HUDEP-2 (cell line): ENCODE results near the gene NCKAP1.
"Not testable (repeated sequence)": the region's sequence is repeated elsewhere in the genome, so short reads cannot be mapped to it uniquely, and the experiment has no call there.

Experiments
- DNase-seq, 76 experiments: peaks; one replicate each; lab custom pipeline; 2025; ENCODE audit not compliant: unreplicated experiment in 76 of 76; lab: John Stamatoyannopoulos, UW

Gene NCKAP1

DNA sequence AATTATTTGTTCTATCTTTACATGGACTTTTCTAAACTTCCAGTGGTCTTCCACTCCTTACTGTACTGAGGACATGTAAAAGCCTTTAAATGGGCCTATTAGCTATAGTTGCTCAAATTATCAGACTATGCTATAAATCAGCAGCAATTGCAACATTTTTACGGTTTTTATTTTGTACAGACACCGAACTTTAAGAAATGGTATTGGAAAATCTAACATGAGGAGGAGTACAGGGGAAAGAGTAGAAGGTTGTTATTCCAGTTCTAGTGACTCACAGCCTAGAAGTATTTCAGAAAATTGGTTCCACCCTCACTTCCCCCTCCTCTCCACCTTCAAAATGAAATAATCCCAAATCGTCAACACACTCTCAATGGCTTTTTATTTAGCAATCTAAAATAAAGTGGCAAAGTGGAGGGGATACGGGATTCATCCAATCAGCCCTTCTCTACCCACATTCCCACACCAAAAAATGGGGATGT, 1.1 kb downstream of the NCKAP1 start:
- DNase-seq, result peak in 1 of 76 experiments; percentile 18

GRCh38 chr2:183035954-183036669, 2.1 kb downstream of the NCKAP1 start:
- peak in 4 of 76 experiments; percentile 5 to 50 (median 22) for DNase-seq

DNA sequence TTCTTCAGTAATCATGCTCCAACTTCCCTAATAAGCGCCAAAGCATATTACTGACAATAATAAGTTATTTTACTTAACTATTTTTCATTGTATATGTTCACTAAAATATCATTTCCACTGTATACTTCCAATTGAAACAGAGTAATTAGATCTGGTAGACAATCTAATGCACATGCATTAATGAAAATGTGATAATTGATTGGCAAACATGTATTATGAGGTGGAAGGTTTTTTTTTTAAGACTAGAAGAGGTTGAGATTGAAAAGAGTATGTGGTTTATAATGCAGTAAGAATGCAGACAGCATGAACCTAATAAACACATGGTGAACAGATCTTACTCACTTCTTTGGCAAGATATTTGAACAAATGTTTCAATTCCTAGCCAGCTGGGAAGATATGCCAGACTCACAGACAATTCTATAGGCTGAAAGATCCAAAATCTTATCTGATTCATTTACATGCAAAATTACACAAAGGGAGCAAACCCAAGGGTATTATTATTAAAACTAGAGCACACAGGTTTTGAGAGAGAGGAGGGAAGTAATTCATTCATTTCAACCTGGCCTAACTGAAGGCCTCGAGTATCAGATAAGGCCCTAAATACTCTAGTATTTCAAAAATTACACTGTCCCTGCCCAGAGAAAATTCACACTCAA, 2.8 kb downstream of the NCKAP1 start:
- DNase-seq, result peak in 4 of 76 experiments; percentile 10 to 54 (median 35)

GRCh38 chr2:183034806-183035205, 3.5 kb downstream of the NCKAP1 start:
- DNase-seq, result no peak

- DNase-seq, result no peak
Measured at GRCh38 chr2:183033951-183034350, 4.3 kb downstream of the NCKAP1 start.

- no peak for DNase-seq
Measured at GRCh38 chr2:183031911-183032794, 6.1 kb downstream of the NCKAP1 start.

DNA sequence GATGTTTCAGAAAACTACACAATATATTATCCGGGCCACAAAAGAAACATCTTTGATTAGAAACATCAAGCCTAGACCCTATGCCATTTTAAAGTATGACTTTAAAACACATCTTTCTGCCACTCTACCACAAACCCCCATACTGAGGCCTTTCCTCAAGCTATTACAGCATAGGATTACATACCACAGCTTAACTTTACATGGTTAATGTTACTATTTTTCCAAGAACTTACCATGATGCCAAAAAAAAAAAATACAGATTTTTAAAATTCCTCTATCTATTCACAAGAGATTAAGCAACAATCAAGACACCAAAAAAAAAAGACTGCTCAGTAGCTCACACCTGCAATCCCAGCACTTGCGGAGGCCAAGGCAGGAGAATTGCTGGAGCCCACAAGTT, 9.0 kb downstream of the NCKAP1 start:
- no peak for DNase-seq

DNA sequence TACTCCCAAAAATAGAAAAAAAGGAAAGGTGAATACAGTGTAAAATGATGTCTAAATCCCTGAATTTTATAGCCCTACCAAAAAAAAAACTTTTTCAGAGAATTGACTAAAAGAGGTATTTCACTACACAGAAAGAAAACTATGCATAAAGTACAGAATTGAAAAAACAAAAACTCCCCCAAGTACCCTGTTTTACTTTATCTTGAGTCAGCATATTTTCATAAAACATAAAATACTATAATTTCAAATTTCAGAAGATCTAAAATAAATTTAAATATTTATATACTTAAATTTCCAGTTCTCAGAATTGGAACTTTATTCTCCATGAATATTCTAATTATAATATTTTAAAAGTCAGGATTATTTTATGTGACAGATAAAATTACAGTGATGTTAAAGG, 10.1 kb downstream of the NCKAP1 start:
- no peak for DNase-seq

GRCh38 chr2:183027443-183027842, 10.8 kb downstream of the NCKAP1 start:
- DNase-seq, result no peak

- DNase-seq, result no peak
Measured at GRCh38 chr2:183026424-183026823, 11.8 kb downstream of the NCKAP1 start.

DNA sequence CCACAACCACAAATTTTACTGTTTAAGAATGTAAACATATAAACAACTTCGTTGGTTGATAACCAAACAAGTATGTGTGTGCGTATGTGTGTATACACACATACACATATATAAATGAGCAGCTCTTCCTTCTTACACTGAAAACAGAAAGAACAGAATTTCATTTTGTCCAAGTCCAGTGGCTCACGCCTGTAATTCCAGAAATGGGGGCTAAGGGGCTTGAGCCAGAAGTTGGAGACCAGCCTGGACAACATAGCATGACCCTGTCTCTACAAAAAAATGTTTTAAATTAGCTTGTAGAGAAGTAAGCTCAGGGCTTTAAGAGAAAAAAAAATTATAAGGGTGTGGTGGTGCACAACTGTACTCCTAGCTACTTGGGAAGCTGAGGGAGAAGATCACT, 12.3 kb downstream of the NCKAP1 start:
- DNase-seq, result no peak

DNA sequence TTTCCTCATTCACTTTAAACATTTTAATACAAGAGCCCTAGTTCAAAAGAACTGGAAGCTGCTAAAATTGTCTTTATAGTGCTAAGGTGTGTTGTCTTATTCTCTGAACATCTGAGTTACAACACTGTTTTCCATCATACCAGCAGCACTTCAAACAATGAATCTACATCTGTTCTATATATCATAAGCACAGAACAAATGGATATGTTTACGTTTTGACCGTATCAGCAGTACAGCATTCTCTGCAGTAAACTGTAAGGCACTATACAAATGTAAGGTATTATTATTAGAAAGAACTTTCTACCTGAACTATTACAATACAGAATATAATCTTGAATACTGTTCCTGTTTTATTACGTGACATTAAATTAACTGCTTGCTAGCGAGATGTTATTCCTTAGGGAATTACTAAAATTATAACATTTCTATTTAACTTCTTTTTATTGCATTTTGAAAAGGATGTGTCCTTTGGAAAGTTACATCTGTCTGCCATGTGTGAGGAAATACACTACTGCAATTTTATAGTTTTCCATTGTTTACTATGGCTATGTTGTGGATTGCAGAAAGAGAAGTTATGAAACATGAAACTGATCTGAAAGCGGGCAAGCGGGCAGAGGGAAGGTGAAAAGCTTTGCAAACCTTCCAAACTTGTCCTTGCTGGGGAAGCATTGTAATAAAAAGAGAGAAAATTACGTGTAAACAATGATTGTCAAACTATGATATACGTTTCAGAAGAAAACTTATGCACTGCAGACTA, 13.7 kb downstream of the NCKAP1 start:
- no peak for DNase-seq

DNA sequence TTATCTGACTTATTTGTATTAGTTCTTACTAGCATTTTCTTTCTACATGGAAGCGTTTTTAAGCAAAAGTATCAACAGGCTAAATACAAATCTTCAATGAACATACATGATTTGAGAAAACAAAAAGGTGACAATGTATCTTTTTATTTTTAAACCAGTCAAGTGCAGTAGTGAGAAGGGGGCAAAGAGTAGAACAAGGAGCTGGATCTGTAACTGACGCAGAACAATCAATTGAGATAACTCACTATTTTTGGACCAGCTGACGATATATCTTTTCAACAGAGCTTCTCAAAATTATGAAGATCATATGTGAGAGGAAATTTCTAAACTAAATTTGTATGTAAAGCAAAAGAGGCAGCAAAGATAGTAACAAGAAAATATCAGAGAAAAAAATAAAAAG, 15.5 kb downstream of the NCKAP1 start:
- DNase-seq, result no peak

DNA sequence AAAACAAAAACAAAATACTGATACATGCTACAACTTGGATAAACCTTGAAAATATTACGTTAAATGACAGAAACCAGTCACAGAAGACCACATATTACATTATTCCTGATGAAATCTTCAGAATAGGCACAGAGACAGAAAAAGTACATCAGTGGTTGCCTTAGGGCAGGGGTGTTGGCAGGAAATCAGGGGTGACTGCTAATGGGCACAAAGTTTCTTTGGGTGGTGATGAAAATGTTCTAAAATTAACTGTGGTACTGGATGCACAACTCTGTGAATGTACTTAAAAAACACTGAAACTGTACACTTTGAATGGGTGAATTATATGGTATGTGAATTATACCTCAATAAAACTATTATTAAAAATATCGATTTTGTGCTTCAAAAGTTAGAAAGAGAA, 16.6 kb downstream of the NCKAP1 start:
- DNase-seq, result no peak

GRCh38 chr2:183019718-183020442, 18.4 kb downstream of the NCKAP1 start:
- DNase-seq, result no peak

- not testable (repeated sequence) for DNase-seq
Measured at GRCh38 chr2:183017845-183018244, 20.4 kb downstream of the NCKAP1 start.

GRCh38 chr2:183014005-183014404, 24.3 kb downstream of the NCKAP1 start:
- no peak for DNase-seq

DNA sequence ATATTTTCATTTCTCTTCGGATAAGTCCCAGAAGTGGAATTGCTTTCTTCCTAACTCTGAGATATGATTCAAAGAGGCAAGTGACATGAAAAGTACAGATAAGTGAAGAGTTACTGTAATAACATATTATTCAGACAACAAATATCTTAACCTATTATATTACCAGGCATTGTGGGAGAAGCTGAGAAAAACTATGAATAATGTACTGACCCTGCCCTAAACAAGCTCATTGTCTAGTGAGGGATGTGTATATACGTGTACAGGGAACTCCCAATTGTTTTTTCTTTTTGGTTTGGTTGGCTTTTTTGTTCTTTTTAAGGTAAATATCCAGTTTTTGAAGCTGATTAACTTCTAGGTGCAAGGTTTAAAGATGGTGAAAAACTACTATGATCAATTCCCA, 26.5 kb downstream of the NCKAP1 start:
- DNase-seq, result no peak

DNA sequence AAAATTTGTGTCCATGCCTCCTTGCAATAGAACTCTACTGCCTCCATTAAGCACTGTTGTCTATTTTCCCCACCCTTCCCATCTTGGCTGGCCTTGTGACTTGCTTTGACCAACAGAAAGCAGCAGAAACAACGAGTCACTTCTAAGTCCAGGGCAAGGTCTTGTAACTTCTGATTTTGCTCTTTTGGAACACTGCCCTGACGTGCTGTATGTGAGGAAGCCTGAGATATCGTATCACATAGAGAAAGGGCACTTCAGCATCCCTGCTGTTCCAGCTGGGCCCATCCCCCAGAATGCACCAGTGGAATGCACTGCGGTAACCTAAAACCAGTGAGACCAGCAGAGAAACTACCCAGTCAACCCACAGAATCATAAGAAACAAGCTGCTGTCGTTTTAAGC, 28.1 kb downstream of the NCKAP1 start:
- peak in 73 of 76 experiments; percentile 16 to 97 (median 76) for DNase-seq
